ENCODE data around the gene CD209.

Gene CD209

GRCh38 chr19:7705387-7706187, 41.7 kb downstream of the CD209 start:
- DNase-seq (ENCODE audit: low read depth): peak; percentile 35

- DNase-seq (ENCODE audit: low read depth): no peak
Measured at GRCh38 chr19:7704280-7705060, 42.9 kb downstream of the CD209 start.

- DNase-seq (ENCODE audit: low read depth): no peak
Measured at GRCh38 chr19:7703332-7703731, 44.0 kb downstream of the CD209 start.

- no peak for DNase-seq (ENCODE audit: low read depth)
Measured at GRCh38 chr19:7701654-7702457, 45.5 kb downstream of the CD209 start, which contains the start of gene FCER2. TSS of gene FCER2 (minus strand) at chr19:7702131. CDS start at chr19:7699760, 2,371 bp downstream.

GRCh38 chr19:7701049-7701653, 46.2 kb downstream of the CD209 start:
- no peak for DNase-seq (ENCODE audit: low read depth)

- no peak for DNase-seq (ENCODE audit: low read depth)
Measured at GRCh38 chr19:7699417-7700401, 47.6 kb downstream of the CD209 start.

- no peak for DNase-seq (ENCODE audit: low read depth)
Measured at GRCh38 chr19:7699003-7699402, 48.3 kb downstream of the CD209 start.

GRCh38 chr19:7698583-7698982, 48.8 kb downstream of the CD209 start:
- no peak for DNase-seq (ENCODE audit: low read depth)

- DNase-seq (ENCODE audit: low read depth): no peak
Measured at GRCh38 chr19:7697721-7698287, 49.5 kb downstream of the CD209 start.

GRCh38 chr19:7694499-7694898, 52.8 kb downstream of the CD209 start:
- DNase-seq (ENCODE audit: low read depth): no peak

GRCh38 chr19:7692417-7693088, 54.8 kb downstream of the CD209 start:
- DNase-seq (ENCODE audit: low read depth): no peak

GRCh38 chr19:7691497-7691896, 55.8 kb downstream of the CD209 start:
- DNase-seq (ENCODE audit: low read depth): no peak

GRCh38 chr19:7690779-7691258, 56.5 kb downstream of the CD209 start:
- DNase-seq (ENCODE audit: low read depth): no peak

Data from stimulated activated CD8-positive, alpha-beta memory T cell treated with anti-CD3 and anti-CD28 coated beads, Interleukin-15, amount 100 ng/mL, for 1 hour (primary cell).